ENCODE data around the gene BAIAP2L1. TPM values are rescaled to one million over a fixed set of nuclear protein-coding genes. Genes with fewer than 3 reads are reported as not detected.

Gene BAIAP2L1
- total and polyA plus RNA-seq, 12 donors: 0.53 to 5.8 (median 1.8) TPM

DNA sequence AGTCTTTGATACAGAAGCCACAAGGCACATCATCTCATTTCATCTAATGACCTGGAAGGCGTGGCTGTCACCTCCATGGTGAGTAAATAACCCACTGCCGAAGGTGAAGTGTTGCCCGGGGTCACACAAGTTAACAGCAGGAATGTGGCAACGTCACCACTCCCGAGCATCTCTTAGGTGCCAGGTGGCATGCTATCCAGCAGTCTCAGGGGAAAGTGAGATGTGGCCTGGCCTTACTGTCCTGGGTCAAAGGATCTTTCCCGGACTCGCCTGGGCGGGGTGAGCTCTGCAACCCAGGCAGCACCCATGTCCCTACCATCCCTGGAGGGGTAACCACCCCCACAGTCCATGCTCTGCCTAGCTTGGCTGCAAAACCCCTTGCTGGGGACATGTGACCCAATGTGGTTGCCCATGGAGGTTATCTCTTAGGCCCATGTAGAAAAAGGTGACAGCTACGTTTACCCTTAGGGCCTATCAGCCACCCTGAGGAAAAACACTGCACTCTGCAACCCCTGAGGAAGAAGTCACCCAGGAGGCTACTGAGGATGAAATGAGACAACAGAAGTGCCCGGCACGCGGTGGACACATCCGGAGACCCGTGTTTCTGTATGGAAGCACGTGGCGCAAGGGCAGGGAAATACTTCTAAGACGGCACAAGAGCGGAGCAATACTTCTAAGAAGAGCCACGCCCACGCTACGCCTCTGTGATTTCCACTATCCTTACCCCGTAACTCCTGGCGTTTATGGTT, 52.0 kb downstream of the BAIAP2L1 start:
- Histone ChIP-seq H3K9me3 (peaks cover 0 to 5% (median 0%) of the 10 kb centered on the region in 11 donors), H3K36me3 (no peaks in the 10 kb centered on the region), H3K27me3 (no peaks in the 10 kb centered on the region), H3K4me3 (no peak overlapping the region), H3K4me1 (peaks cover 0 to 3% (median 0%) of the 10 kb centered on the region in 9 donors), H3K27ac (no peak overlapping the region)
- WGBS, 2 donors: 90 to 93% methylated on average over 23 of the region's 23 CpGs
- intact Hi-C loops (cut with DNase I): no loop called here
- ATAC-seq: no peak
- no peak for TF ChIP-seq CTCF (IDR thresholded peaks at IDR 0.05)
- no peak for DNase-seq

DNA sequence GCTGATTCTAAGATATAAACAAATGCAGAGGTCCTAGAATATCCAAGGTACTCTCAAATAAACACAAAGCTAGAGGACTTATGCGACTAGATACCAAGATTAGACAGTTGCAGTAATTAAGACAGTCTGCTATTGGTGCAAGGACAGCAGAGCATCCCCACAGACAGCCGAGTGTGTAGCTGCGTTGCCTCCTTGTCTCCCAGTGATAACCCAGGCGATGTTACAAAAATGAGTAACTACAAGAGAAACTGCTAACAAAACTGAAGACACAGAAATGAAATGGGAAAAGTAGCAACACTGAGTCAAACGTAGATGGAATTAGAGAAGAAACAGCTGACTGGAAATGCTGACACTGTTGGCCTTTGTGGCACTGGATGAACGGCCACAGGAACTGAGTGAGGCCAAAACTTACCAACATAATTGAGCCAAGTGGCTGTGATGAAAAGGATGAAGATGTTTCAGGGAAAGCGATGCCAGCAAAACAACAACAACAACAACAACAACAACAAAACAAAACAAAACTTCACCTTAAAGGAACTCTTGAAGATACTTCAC, 54.3 kb downstream of the BAIAP2L1 start:
- intact Hi-C loops (cut with DNase I): no loop called here
- Histone ChIP-seq H3K9me3 (peaks cover 0 to 4% (median 0%) of the 10 kb centered on the region in 11 donors), H3K4me3 (no peak overlapping the region), H3K36me3 (no peaks in the 10 kb centered on the region), H3K27me3 (no peaks in the 10 kb centered on the region), H3K27ac (no peak overlapping the region), H3K4me1 (no peaks in the 10 kb centered on the region)
- ATAC-seq: no peak
- DNase-seq: no peak
- TF ChIP-seq CTCF (IDR thresholded peaks at IDR 0.05): no peak
- WGBS, 2 donors: 66 to 68% methylated on average over 7 of the region's 7 CpGs

DNA sequence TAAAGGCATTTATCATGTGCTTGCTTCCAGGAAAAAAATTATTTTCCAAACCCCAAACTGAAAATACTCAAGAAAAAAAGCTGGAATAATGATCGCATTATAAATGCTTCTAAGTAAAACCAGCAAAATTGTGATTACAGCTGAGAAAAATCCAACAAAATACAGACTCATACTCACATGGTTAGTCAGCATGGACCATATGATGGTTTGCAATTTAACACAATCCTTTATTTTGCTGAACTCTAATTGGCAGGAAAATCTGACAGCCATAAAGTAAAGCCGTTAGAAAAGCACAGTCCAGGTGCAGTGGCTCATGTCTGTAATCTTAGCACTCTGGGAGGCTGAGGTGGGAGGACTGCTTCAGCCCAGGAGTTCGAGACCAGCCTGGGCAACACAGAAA, 59.8 kb downstream of the BAIAP2L1 start:
- Histone ChIP-seq H3K36me3 (no peaks in the 10 kb centered on the region), H3K27me3 (no peaks in the 10 kb centered on the region), H3K4me1 (no peaks in the 10 kb centered on the region), H3K27ac (no peak overlapping the region), H3K9me3 (peaks cover 0 to 10% (median 0%) of the 10 kb centered on the region in 11 donors), H3K4me3 (no peak overlapping the region)
- no peak for TF ChIP-seq CTCF (IDR thresholded peaks at IDR 0.05)
- 77 to 79% methylated on average over 3 of the region's 3 CpGs for WGBS, 2 donors
- intact Hi-C loops (cut with DNase I): no loop called here
- DNase-seq (no peak), ATAC-seq (no peak)

DNA sequence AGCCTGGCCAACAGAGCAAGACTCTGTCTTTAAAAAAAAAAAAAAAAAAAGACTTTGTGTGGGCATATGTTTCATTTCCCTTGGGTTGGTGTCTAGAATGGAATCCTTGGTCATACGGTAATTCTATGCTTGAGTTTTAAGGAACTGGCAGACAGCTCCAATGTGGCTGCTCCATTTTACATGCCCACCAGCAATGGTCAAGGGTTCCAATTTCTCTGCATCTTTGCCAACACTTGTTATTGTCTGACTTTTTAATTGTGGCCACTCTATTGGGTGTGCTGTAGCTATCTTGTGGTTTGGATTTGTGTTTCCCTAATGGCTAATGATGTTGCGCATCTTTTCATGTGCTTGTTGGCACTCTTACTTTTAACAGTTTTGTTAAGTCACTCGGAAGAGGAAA, 61.8 kb downstream of the BAIAP2L1 start:
- no peaks in the 10 kb centered on the region for H3K4me1 ChIP-seq

More for the DNA sequence above, 61.8 kb downstream of the BAIAP2L1 start:
- no peaks in the 10 kb centered on the region for H3K36me3 ChIP-seq
- no peak overlapping the region for H3K4me3 ChIP-seq
- no peak overlapping the region for H3K27ac ChIP-seq
- peaks cover 0 to 10% (median 0%) of the 10 kb centered on the region in 11 donors for H3K9me3 ChIP-seq
- no peaks in the 10 kb centered on the region for H3K27me3 ChIP-seq
- no peak for DNase-seq
- intact Hi-C loops (cut with DNase I): loop anchor here in 1 of 10 donors (10.0 kb wide), 1 partner anchor 56 kb away; no protein-coding TSS in a partner anchor
- no peak for TF ChIP-seq CTCF (IDR thresholded peaks at IDR 0.05)
- no peak for ATAC-seq
- WGBS, 2 donors: 96 to 99% methylated on average over 3 of the region's 3 CpGs

Measured in heart right ventricle (tissue), 16 donors.